ENCODE results near the gene SND1.
"Not testable (repeated sequence)": the region's sequence is repeated elsewhere in the genome, so short reads cannot be mapped to it uniquely, and the experiment has no call there.

SND1 gene

GRCh38 chr7:128082431-128082830 is 430.4 kb downstream of the SND1 start:
- DNase-seq, result no peak

- no peak for DNase-seq
Measured at GRCh38 chr7:128084896-128085608, 433.1 kb downstream of the SND1 start.

GRCh38 chr7:128090492-128090891 is 438.5 kb downstream of the SND1 start:
- no peak for DNase-seq

- no peak for DNase-seq
Measured at GRCh38 chr7:128091106-128091505, 439.1 kb downstream of the SND1 start.

- no peak for DNase-seq
Measured at GRCh38 chr7:128092221-128092620, 440.2 kb downstream of the SND1 start.

GRCh38 chr7:128093614-128094570 is 441.9 kb downstream of the SND1 start:
- DNase-seq, result no peak

GRCh38 chr7:128094686-128095085 is 442.7 kb downstream of the SND1 start:
- no peak for DNase-seq

GRCh38 chr7:128097211-128097731 is 445.3 kb downstream of the SND1 start:
- no peak for DNase-seq

GRCh38 chr7:128098629-128099028 is 446.6 kb downstream of the SND1 start:
- DNase-seq, result no peak

- DNase-seq, result no peak
Measured at GRCh38 chr7:128099204-128099671, 447.2 kb downstream of the SND1 start.

GRCh38 chr7:128100225-128100948 is 448.4 kb downstream of the SND1 start:
- no peak for DNase-seq

GRCh38 chr7:128100949-128101713 is 449.1 kb downstream of the SND1 start:
- no peak for DNase-seq

GRCh38 chr7:128102490-128103291 is 450.7 kb downstream of the SND1 start:
- DNase-seq, result no peak

- no peak for DNase-seq
Measured at GRCh38 chr7:128103498-128104107, 451.6 kb downstream of the SND1 start.

GRCh38 chr7:128104108-128104742 is 452.2 kb downstream of the SND1 start:
- no peak for DNase-seq

GRCh38 chr7:128105228-128106022 is 453.4 kb downstream of the SND1 start:
- DNase-seq, result no peak

GRCh38 chr7:128106821-128107220 is 454.8 kb downstream of the SND1 start:
- DNase-seq, result no peak

- not testable (repeated sequence) for DNase-seq
Measured at GRCh38 chr7:128107516-128107915, 455.5 kb downstream of the SND1 start.

- no peak for DNase-seq
Measured at GRCh38 chr7:128108129-128108528, 456.1 kb downstream of the SND1 start.
